Body of pancreas (tissue), 4 donors: Measurements from ENCODE around the gene MAST4.

Experiments
- CTCF ChIP-seq, 7 experiments: fragments of 450-650 bp in 4 of 7; fragments of 200-600 bp in 3 of 7; sonication (generic) in 3 of 7; IDR thresholded peaks; one replicate each; pipeline ENCODE4 v1.5.1; 2016 to 2019; ENCODE audit warnings: antibody characterized with exemption in 7 of 7
- POLR2A ChIP-seq, 3 donors: fragments of 450-650 bp; IDR thresholded peaks; one replicate each; pipeline ENCODE4 v1.6.1; 2016; ENCODE audit warnings: antibody characterized with exemption in 3 of 3, mild to moderate bottlenecking in 2 of 3

GRCh38 chr5:67190861-67191260 lies 594.7 kb downstream of the MAST4 start:
- TF ChIP-seq POLR2A (IDR thresholded peaks at IDR 0.05) (no peak), CTCF (IDR thresholded peaks at IDR 0.05) (no peak)
